ENCODE measurements around the gene TBC1D20.

TBC1D20 gene

GRCh38 chr20:421685-422250 is 40.6 kb downstream of the TBC1D20 start:
- no peak for ATAC-seq
- Mint-ChIP-seq H3K4me3 (no peak overlapping the region), H3K27ac (no peak overlapping the region), H3K4me1 (peaks cover 12% of the 10 kb centered on the region), H3K36me3 (ENCODE audit: low read depth) (peaks cover 47% of the 10 kb centered on the region), H3K9me3 (no peaks in the 10 kb centered on the region), H3K27me3 (no peaks in the 10 kb centered on the region)
- no peak for DNase-seq

GRCh38 chr20:420721-421574 is 41.4 kb downstream of the TBC1D20 start:
- H3K9me3 Mint-ChIP-seq = no peaks in the 10 kb centered on the region

GRCh38 chr20:420166-420620 is 42.1 kb downstream of the TBC1D20 start:
- H3K4me1 Mint-ChIP-seq = peaks cover 13% of the 10 kb centered on the region
- H3K27ac Mint-ChIP-seq = no peak overlapping the region
- H3K4me3 Mint-ChIP-seq = no peak overlapping the region
- peaks cover 52% of the 10 kb centered on the region for H3K36me3 Mint-ChIP-seq (ENCODE audit: low read depth)
- no peak for DNase-seq
- H3K9me3 Mint-ChIP-seq = no peaks in the 10 kb centered on the region
- peak; percentile 18 for ATAC-seq
- no peaks in the 10 kb centered on the region for H3K27me3 Mint-ChIP-seq

More at GRCh38 chr20:420721-421574, 41.4 kb downstream of the TBC1D20 start:
- ATAC-seq (no peak), DNase-seq (no peak)
- Mint-ChIP-seq H3K4me1 (peaks cover 7% of the 10 kb centered on the region), H3K27me3 (no peaks in the 10 kb centered on the region), H3K36me3 (ENCODE audit: low read depth) (peaks cover 45% of the 10 kb centered on the region), H3K27ac (no peak overlapping the region), H3K4me3 (no peak overlapping the region)

- Mint-ChIP-seq H3K36me3 (ENCODE audit: low read depth) (peaks cover 51% of the 10 kb centered on the region), H3K4me1 (peaks cover 13% of the 10 kb centered on the region), H3K27ac (no peak overlapping the region), H3K4me3 (no peak overlapping the region), H3K27me3 (no peaks in the 10 kb centered on the region), H3K9me3 (no peaks in the 10 kb centered on the region)
- no peak for DNase-seq
- ATAC-seq = peak; percentile 16
Observed at GRCh38 chr20:419556-420165, 42.7 kb downstream of the TBC1D20 start.

GRCh38 chr20:418858-419365 is 43.4 kb downstream of the TBC1D20 start:
- H3K4me3 Mint-ChIP-seq = no peak overlapping the region
- no peaks in the 10 kb centered on the region for H3K27me3 Mint-ChIP-seq
- H3K27ac Mint-ChIP-seq = no peak overlapping the region
- peaks cover 18% of the 10 kb centered on the region for H3K4me1 Mint-ChIP-seq
- no peaks in the 10 kb centered on the region for H3K9me3 Mint-ChIP-seq
- peaks cover 51% of the 10 kb centered on the region for H3K36me3 Mint-ChIP-seq (ENCODE audit: low read depth)
- DNase-seq (no peak), ATAC-seq (no peak)

- no peak for DNase-seq
- H3K27ac Mint-ChIP-seq = no peak overlapping the region
- ATAC-seq = no peak
- H3K4me3 Mint-ChIP-seq = no peak overlapping the region
- H3K27me3 Mint-ChIP-seq = no peaks in the 10 kb centered on the region
- H3K36me3 Mint-ChIP-seq (ENCODE audit: low read depth) = peaks cover 57% of the 10 kb centered on the region
- H3K4me1 Mint-ChIP-seq = peaks cover 27% of the 10 kb centered on the region
- H3K9me3 Mint-ChIP-seq = no peaks in the 10 kb centered on the region
Observed at GRCh38 chr20:417801-418342, 44.5 kb downstream of the TBC1D20 start.

- H3K27ac Mint-ChIP-seq = peak overlapping the region; percentile 2
- peaks cover 31% of the 10 kb centered on the region for H3K4me1 Mint-ChIP-seq
- no peaks in the 10 kb centered on the region for H3K9me3 Mint-ChIP-seq
- no peaks in the 10 kb centered on the region for H3K27me3 Mint-ChIP-seq
- ATAC-seq (no peak), DNase-seq (no peak)
- peaks cover 58% of the 10 kb centered on the region for H3K36me3 Mint-ChIP-seq (ENCODE audit: low read depth)
- no peak overlapping the region for H3K4me3 Mint-ChIP-seq
Observed at GRCh38 chr20:416950-417800, 45.2 kb downstream of the TBC1D20 start.

GRCh38 chr20:415820-416322 is 46.5 kb downstream of the TBC1D20 start:
- no peak for ATAC-seq
- H3K36me3 Mint-ChIP-seq (ENCODE audit: low read depth) = peaks cover 58% of the 10 kb centered on the region
- H3K4me1 Mint-ChIP-seq = peaks cover 42% of the 10 kb centered on the region
- no peak for DNase-seq
- no peaks in the 10 kb centered on the region for H3K9me3 Mint-ChIP-seq
- peak overlapping the region; percentile 20 for H3K27ac Mint-ChIP-seq
- H3K27me3 Mint-ChIP-seq = no peaks in the 10 kb centered on the region
- H3K4me3 Mint-ChIP-seq = no peak overlapping the region

- Mint-ChIP-seq H3K27me3 (no peaks in the 10 kb centered on the region), H3K4me3 (no peak overlapping the region), H3K36me3 (ENCODE audit: low read depth) (peaks cover 70% of the 10 kb centered on the region), H3K4me1 (peaks cover 58% of the 10 kb centered on the region), H3K27ac (no peak overlapping the region), H3K9me3 (no peaks in the 10 kb centered on the region)
- ATAC-seq = no peak
- no peak for DNase-seq
Observed at GRCh38 chr20:414161-414560, 48.2 kb downstream of the TBC1D20 start.

- H3K27ac Mint-ChIP-seq = no peak overlapping the region
- ATAC-seq (no peak), DNase-seq (no peak)
- peaks cover 66% of the 10 kb centered on the region for H3K36me3 Mint-ChIP-seq (ENCODE audit: low read depth)
- H3K4me1 Mint-ChIP-seq = peaks cover 63% of the 10 kb centered on the region
- no peak overlapping the region for H3K4me3 Mint-ChIP-seq
- H3K9me3 Mint-ChIP-seq = no peaks in the 10 kb centered on the region
- H3K27me3 Mint-ChIP-seq = no peaks in the 10 kb centered on the region
Observed at GRCh38 chr20:412081-412480, 50.3 kb downstream of the TBC1D20 start.

GRCh38 chr20:409697-410559 is 52.4 kb downstream of the TBC1D20 start:
- H3K27ac Mint-ChIP-seq = peak overlapping the region; percentile 93
- no peak for ATAC-seq
- H3K36me3 Mint-ChIP-seq (ENCODE audit: low read depth) = peaks cover 53% of the 10 kb centered on the region
- H3K9me3 Mint-ChIP-seq = no peaks in the 10 kb centered on the region
- peak overlapping the region; percentile 98 for H3K4me3 Mint-ChIP-seq
- H3K4me1 Mint-ChIP-seq = peaks cover 57% of the 10 kb centered on the region
- DNase-seq = no peak
- no peaks in the 10 kb centered on the region for H3K27me3 Mint-ChIP-seq

GRCh38 chr20:408843-409696 is 53.3 kb downstream of the TBC1D20 start:
- no peaks in the 10 kb centered on the region for H3K9me3 Mint-ChIP-seq
- H3K27me3 Mint-ChIP-seq = no peaks in the 10 kb centered on the region
- peak; percentile 38 for DNase-seq
- peaks cover 54% of the 10 kb centered on the region for H3K4me1 Mint-ChIP-seq
- H3K4me3 Mint-ChIP-seq = peak overlapping the region; percentile 98
- peak; percentile 31 for ATAC-seq
- peaks cover 50% of the 10 kb centered on the region for H3K36me3 Mint-ChIP-seq (ENCODE audit: low read depth)
- H3K27ac Mint-ChIP-seq = peak overlapping the region; percentile 93

Data from activated naive CD8-positive, alpha-beta T cell treated with anti-CD3 and anti-CD28 coated beads, Interleukin-2, amount 50 U/mL, for 24 hours (primary cell).